CD14-positive monocyte (primary cell): ENCODE data around the gene BACH2. TPM values are rescaled to one million over a fixed set of nuclear protein-coding genes. Genes with fewer than 3 reads are reported as not detected.
A peak's percentile ranks its signal among the peaks of the same experiment; 100 is the strongest.

ENCODE experiments used
- DNase-seq, 3 donors: peaks; one replicate each; pipeline ENCODE4 v3.0.0-alpha.2; 2011 to 2022
- H2AFZ ChIP-seq: 2 replicates; pipeline ENCODE4 v1.6.0; 2012; ENCODE audit warnings: mild to moderate bottlenecking, low read depth, low read length, inconsistent platforms; ENCODE audit not compliant: insufficient read depth, poor library complexity, severe bottlenecking
- H3K27ac ChIP-seq, 2 donors: 1 replicate in 1 of 2; 2 replicates in 1 of 2; pipeline ENCODE4 v1.5.1; 2012 to 2013; ENCODE audit warnings: low read length in 2 of 2, control low read depth in 1 of 2, inconsistent platforms in 1 of 2, low read depth in 1 of 2, mild to moderate bottlenecking in 1 of 2
- H3K27me3 ChIP-seq, 2 donors: one replicate each; pipeline versions ENCODE4 v1.6.0 to v1.6.1; 2011 to 2013; ENCODE audit warnings: low read length in 2 of 2; ENCODE audit not compliant: control insufficient read depth in 2 of 2, insufficient read depth in 2 of 2
- H3K36me3 ChIP-seq, 2 donors: replicated peaks in 1 of 2; 1 replicate in 1 of 2; 2 replicates in 1 of 2; pipeline versions ENCODE4 v1.5.1 to v1.6.1; 2012 to 2013; ENCODE audit warnings: low read length in 2 of 2, control low read depth in 1 of 2, inconsistent platforms in 1 of 2, mild to moderate bottlenecking in 1 of 2; ENCODE audit not compliant: insufficient read depth in 2 of 2, control insufficient read depth in 1 of 2
- H3K4me1 ChIP-seq, 2 donors: 1 replicate in 1 of 2; 2 replicates in 1 of 2; pipeline versions ENCODE4 v1.5.1 to v1.6.1; 2012 to 2013; ENCODE audit warnings: low read length in 2 of 2, control low read depth in 1 of 2, inconsistent platforms in 1 of 2, mild to moderate bottlenecking in 1 of 2, moderate library complexity in 1 of 2; ENCODE audit not compliant: insufficient read depth in 2 of 2, control insufficient read depth in 1 of 2
- H3K4me2 ChIP-seq: replicated peaks from 2 replicates; pipeline ENCODE3; 2012; ENCODE audit warnings: low read length, moderate library complexity, mild to moderate bottlenecking; ENCODE audit not compliant: poor library complexity, severe bottlenecking; ENCODE audit errors: extremely low read depth
- H3K4me3 ChIP-seq, 3 experiments: fragments of 200-600 bp in 1 of 3; sonication (generic) in 1 of 3; replicated peaks in 1 of 3; 1 replicate in 2 of 3; 2 replicates in 1 of 3; pipeline ENCODE4 v1.5.1; 2011 to 2013; ENCODE audit warnings: low read length in 3 of 3, mild to moderate bottlenecking in 3 of 3, control low read depth in 2 of 3, low read depth in 2 of 3, inconsistent platforms in 1 of 3, moderate library complexity in 1 of 3
- H3K79me2 ChIP-seq: 2 replicates; pipeline ENCODE4 v1.6.0; 2012; ENCODE audit warnings: mild to moderate bottlenecking, control low read depth, inconsistent platforms, low read length, moderate library complexity; ENCODE audit not compliant: insufficient read depth
- H3K9ac ChIP-seq: 2 replicates; pipeline ENCODE4 v1.6.0; 2017; ENCODE audit warnings: low read length, mild to moderate bottlenecking; ENCODE audit not compliant: insufficient read depth, poor library complexity, severe bottlenecking
- H3K9me3 ChIP-seq, 2 donors: replicated peaks in 1 of 2; 1 replicate in 1 of 2; 2 replicates in 1 of 2; pipeline versions ENCODE4 v1.5.1 to v1.6.1; 2012 to 2013; ENCODE audit warnings: low read length in 2 of 2, control low read depth in 1 of 2; ENCODE audit not compliant: control insufficient read depth in 1 of 2, insufficient read depth in 1 of 2
- H4K20me1 ChIP-seq: 2 replicates; pipeline ENCODE4 v1.6.0; 2012; ENCODE audit warnings: mild to moderate bottlenecking, low read length, control low read depth, moderate library complexity; ENCODE audit not compliant: insufficient read depth
- H3K27ac Mint-ChIP-seq, 7 donors: one replicate each; pipeline ENCODE4 v1.8.0; 2020; ENCODE audit warnings: mild to moderate bottlenecking in 7 of 7, mixed read lengths in 7 of 7, moderate library complexity in 6 of 7, inconsistent platforms in 2 of 7
- H3K27me3 Mint-ChIP-seq, 3 donors: one replicate each; pipeline ENCODE4 v1.8.0; 2021 to 2022; ENCODE audit warnings: low read depth in 3 of 3, mild to moderate bottlenecking in 3 of 3, mixed read lengths in 3 of 3, moderate library complexity in 3 of 3, inconsistent platforms in 1 of 3
- H3K36me3 Mint-ChIP-seq, 2 donors: one replicate each; pipeline ENCODE4 v1.8.0; 2020; ENCODE audit warnings: mixed read lengths in 2 of 2, inconsistent platforms in 1 of 2, mild to moderate bottlenecking in 1 of 2
- H3K4me1 Mint-ChIP-seq: one replicate; pipeline ENCODE4 v1.8.0; 2020; ENCODE audit warnings: mild to moderate bottlenecking, mixed read lengths
- H3K4me3 Mint-ChIP-seq, 2 donors: one replicate each; pipeline ENCODE4 v1.8.0; 2020; ENCODE audit warnings: mild to moderate bottlenecking in 2 of 2, mixed read lengths in 2 of 2, moderate library complexity in 1 of 2
- H3K9me3 Mint-ChIP-seq, 7 donors: one replicate each; pipeline ENCODE4 v1.8.0; 2020 to 2022; ENCODE audit warnings: mixed read lengths in 7 of 7, mild to moderate bottlenecking in 6 of 7, moderate library complexity in 6 of 7, inconsistent platforms in 2 of 7
- CTCF ChIP-seq: fragments of 200-600 bp; IDR thresholded peaks from one replicate; pipeline ENCODE4 v1.8.0; 2022; ENCODE audit warnings: antibody characterized with exemption, mild to moderate bottlenecking
- WGBS: methylation state at CpG from one replicate; pipeline ENCODE4 v1.1.5; 2013; ENCODE audit warnings: missing lambda C conversion rate; ENCODE audit not compliant: insufficient coverage; 5-methylcytosine and 5-hydroxymethylcytosine counted together
- intact Hi-C, 2 donors: fragments of 100-400 bp; cut with micrococcal nuclease; formaldehyde crosslinking; loops; one replicate each; pipeline versions ENCODE4 v1.15.0 to v1.15.1; 2023
- polyA plus RNA-seq, 3 donors: library from polyadenylated mRNA; depleted of rRNA in 1 of 3; unstranded in 2 of 3; stranded (reverse) in 1 of 3; fragments of 300-500 nt in 2 of 3; fragments of >200 nt in 1 of 3; fragmentation: Illumina TruSeq in 2 of 3; gene quantifications; 1 replicate in 2 of 3; 2 replicates in 1 of 3; pipeline ENCODE4 v1.2.3, GENCODE V29; 2012 to 2021

The BACH2 gene
- polyA plus RNA-seq, 3 donors = 0.04 to 0.09 (median 0.05) TPM

- Histone ChIP-seq H3K36me3 (no peaks in the 10 kb centered on the region), H2AFZ (peak overlapping the region; percentile 57), H3K27ac (no peak overlapping the region), H3K27me3 (peaks cover 41 to 60% of the 10 kb centered on the region in 2 donors), H4K20me1 (no peaks in the 10 kb centered on the region), H3K79me2 (no peaks in the 10 kb centered on the region), H3K9me3 (peaks cover 0 to 8% of the 10 kb centered on the region in 2 donors), H3K4me2 (peak overlapping the region; percentile 80), H3K4me3 (peak overlapping the region in 1 of 3 experiments; percentile 77), H3K9ac (no peak overlapping the region), H3K4me1 (peaks cover 18 to 22% of the 10 kb centered on the region in 2 donors)
- peak; percentile 18 for TF ChIP-seq CTCF
- 18% methylated on average over 24 of the region's 31 CpGs for WGBS
- Mint-ChIP-seq H3K27me3 (peaks cover 51 to 69% (median 62%) of the 10 kb centered on the region in 3 donors), H3K4me3 (peak overlapping the region; percentile 72 to 82), H3K4me1 (peaks cover 14% of the 10 kb centered on the region), H3K36me3 (peaks cover 0 to 5% of the 10 kb centered on the region in 2 donors), H3K27ac (peak overlapping the region in 1 of 7 donors; percentile 82), H3K9me3 (peaks cover 0 to 6% (median 0%) of the 10 kb centered on the region in 7 donors)
- intact Hi-C loops = loop anchor here (5.0 to 10.0 kb wide), 5 partner anchors 75 to 202 kb away; no protein-coding TSS in a partner anchor
- no peak for DNase-seq
These were observed 648 bp upstream of the BACH2 start for GRCh38 chr6:90297115-90297866.

- TF ChIP-seq CTCF = no peak
- no peaks in the 10 kb centered on the region for H4K20me1 ChIP-seq
- H3K36me3 ChIP-seq = no peaks in the 10 kb centered on the region
- peaks cover 18 to 22% of the 10 kb centered on the region in 2 donors for H3K4me1 ChIP-seq
- peak in 1 of 3 donors; percentile 21 for DNase-seq
- no peaks in the 10 kb centered on the region for H3K79me2 ChIP-seq
- Mint-ChIP-seq H3K36me3 (peaks cover 0 to 5% of the 10 kb centered on the region in 2 donors), H3K27me3 (peaks cover 52 to 66% (median 61%) of the 10 kb centered on the region in 3 donors), H3K4me3 (peak overlapping the region; percentile 84 to 91), H3K9me3 (peaks cover 0 to 6% (median 0%) of the 10 kb centered on the region in 7 donors), H3K4me1 (peaks cover 14% of the 10 kb centered on the region), H3K27ac (no peak overlapping the region)
- H3K27ac ChIP-seq = no peak overlapping the region
- 0% methylated on average over 50 of the region's 57 CpGs for WGBS
- peak overlapping the region; percentile 29 for H3K9ac ChIP-seq
- peaks cover 40 to 60% of the 10 kb centered on the region in 2 donors for H3K27me3 ChIP-seq
- H3K9me3 ChIP-seq = peaks cover 0 to 8% of the 10 kb centered on the region in 2 donors
- intact Hi-C loops = loop anchor here (5.0 to 10.0 kb wide), 5 partner anchors 76 to 201 kb away; no protein-coding TSS in a partner anchor
- peak overlapping the region; percentile 76 for H2AFZ ChIP-seq
- peak overlapping the region; percentile 39 to 77 (median 51) for H3K4me3 ChIP-seq
- peak overlapping the region; percentile 80 for H3K4me2 ChIP-seq
These were observed 746 bp downstream of the BACH2 start for GRCh38 chr6:90295854-90296340.
